Measurements from ENCODE around the gene NAPSA. TPM values are rescaled to one million over a fixed set of nuclear protein-coding genes. Genes with fewer than 3 reads are reported as not detected.
A peak's percentile ranks its signal among the peaks of the same experiment; 100 is the strongest.

Gene NAPSA
- total and polyA plus RNA-seq, 12 donors = 0.22 to 1.1 (median 0.41) TPM; not detected in 8

GRCh38 chr19:50312967-50313811 lies 52.2 kb downstream of the NAPSA start:
- ATAC-seq (no peak), DNase-seq (no peak)
- Histone ChIP-seq H3K4me3 (peak overlapping the region in 3 of 10 donors; percentile 18 to 30 (median 26)), H3K27me3 (peaks cover 0 to 83% (median 63%) of the 10 kb centered on the region in 7 donors), H3K36me3 (peaks cover 0 to 3% (median 0%) of the 10 kb centered on the region in 9 donors), H3K27ac (no peak overlapping the region), H3K4me1 (peaks cover 0 to 8% (median 0%) of the 10 kb centered on the region in 9 donors), H3K9me3 (peaks cover 0 to 4% (median 0%) of the 10 kb centered on the region in 11 donors)
- intact Hi-C loops (cut with DNase I) = no loop called here
- 7 to 10% methylated on average over 27 of the region's 27 CpGs for WGBS, 2 donors
- no peak for TF ChIP-seq CTCF (IDR thresholded peaks at IDR 0.05)

- H3K36me3 ChIP-seq = peaks cover 0 to 15% (median 0%) of the 10 kb centered on the region in 9 donors
- 4 to 5% methylated on average over 31 to 42 of the region's 42 CpGs for WGBS, 2 donors
- no peak overlapping the region for H3K27ac ChIP-seq
- DNase-seq (no peak), ATAC-seq (peak in 6 of 8 donors; percentile 9 to 66 (median 52))
- peaks cover 0 to 74% (median 60%) of the 10 kb centered on the region in 7 donors for H3K27me3 ChIP-seq
- peak overlapping the region in 5 of 10 donors; percentile 18 to 38 (median 27) for H3K4me3 ChIP-seq
- intact Hi-C loops (cut with DNase I) = no loop called here
- H3K9me3 ChIP-seq = peaks cover 0 to 16% (median 0%) of the 10 kb centered on the region in 11 donors
- peak in 1 of 9 donors; percentile 4 for TF ChIP-seq CTCF (IDR thresholded peaks at IDR 0.05)
- peaks cover 0 to 8% (median 0%) of the 10 kb centered on the region in 9 donors for H3K4me1 ChIP-seq
Observed at GRCh38 chr19:50311723-50312635, 53.5 kb downstream of the NAPSA start.

GRCh38 chr19:50310759-50311465 lies 54.5 kb downstream of the NAPSA start:
- ATAC-seq = no peak
- intact Hi-C loops (cut with DNase I) = no loop called here
- no peak for TF ChIP-seq CTCF (IDR thresholded peaks at IDR 0.05)
- no peak overlapping the region for H3K27ac ChIP-seq
- no peak for DNase-seq
- H3K36me3 ChIP-seq = peaks cover 0 to 17% (median 0%) of the 10 kb centered on the region in 9 donors
- H3K4me1 ChIP-seq = peaks cover 0 to 8% (median 0%) of the 10 kb centered on the region in 9 donors
- H3K9me3 ChIP-seq = peaks cover 0 to 17% (median 0%) of the 10 kb centered on the region in 11 donors
- H3K4me3 ChIP-seq = no peak overlapping the region
- WGBS, 2 donors = 47 to 51% methylated on average over 10 of the region's 10 CpGs
- H3K27me3 ChIP-seq = peaks cover 0 to 65% (median 51%) of the 10 kb centered on the region in 7 donors
